ENCODE measurements around the gene MED27.

DNA sequence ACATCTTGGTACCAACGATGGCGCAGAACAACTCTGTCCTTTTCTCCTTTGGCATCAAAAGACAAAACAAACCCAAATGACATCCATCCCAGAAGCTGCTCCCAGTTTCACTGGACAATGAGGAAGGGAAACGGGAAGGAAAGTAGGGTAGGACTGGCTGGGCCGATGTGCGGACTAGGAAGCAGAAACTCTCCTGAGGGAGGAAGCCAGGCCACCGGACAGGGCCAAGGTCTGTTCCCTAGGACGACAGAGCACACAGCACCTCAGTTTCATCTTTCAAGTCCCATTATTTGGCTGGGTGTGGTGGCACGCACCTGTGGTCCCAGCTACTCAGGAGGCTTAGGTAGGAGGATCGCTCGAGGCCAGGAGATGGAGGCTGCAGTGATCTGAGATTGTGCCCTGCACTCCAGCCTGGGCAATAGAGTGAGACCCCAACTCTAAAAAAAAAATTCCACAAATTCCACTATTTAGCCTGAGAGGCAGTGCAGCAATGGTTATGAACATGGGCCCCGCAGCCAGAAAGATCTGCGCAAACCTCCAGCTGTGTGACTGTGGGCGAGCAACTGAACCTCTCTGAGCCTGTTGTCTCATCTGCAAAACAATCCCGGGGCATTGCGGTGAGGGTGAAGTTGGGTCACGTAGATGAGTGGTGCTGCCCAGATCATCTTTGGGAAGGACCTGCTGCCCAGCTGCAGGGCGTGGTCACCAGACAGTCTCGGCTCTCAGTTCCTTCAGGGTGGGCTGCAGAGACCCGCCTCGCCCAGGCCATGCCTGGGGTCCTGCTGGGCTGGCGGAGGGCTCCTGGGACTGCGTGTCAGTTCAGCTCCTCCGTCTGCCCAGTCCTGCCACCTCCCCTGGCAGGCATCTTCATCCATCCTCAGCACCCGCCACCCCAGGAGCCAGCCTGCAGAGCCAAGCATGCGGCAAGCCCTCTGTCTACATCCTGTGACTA is 238.6 kb downstream of the MED27 start:
- TF ChIP-seq, protein P1, sequence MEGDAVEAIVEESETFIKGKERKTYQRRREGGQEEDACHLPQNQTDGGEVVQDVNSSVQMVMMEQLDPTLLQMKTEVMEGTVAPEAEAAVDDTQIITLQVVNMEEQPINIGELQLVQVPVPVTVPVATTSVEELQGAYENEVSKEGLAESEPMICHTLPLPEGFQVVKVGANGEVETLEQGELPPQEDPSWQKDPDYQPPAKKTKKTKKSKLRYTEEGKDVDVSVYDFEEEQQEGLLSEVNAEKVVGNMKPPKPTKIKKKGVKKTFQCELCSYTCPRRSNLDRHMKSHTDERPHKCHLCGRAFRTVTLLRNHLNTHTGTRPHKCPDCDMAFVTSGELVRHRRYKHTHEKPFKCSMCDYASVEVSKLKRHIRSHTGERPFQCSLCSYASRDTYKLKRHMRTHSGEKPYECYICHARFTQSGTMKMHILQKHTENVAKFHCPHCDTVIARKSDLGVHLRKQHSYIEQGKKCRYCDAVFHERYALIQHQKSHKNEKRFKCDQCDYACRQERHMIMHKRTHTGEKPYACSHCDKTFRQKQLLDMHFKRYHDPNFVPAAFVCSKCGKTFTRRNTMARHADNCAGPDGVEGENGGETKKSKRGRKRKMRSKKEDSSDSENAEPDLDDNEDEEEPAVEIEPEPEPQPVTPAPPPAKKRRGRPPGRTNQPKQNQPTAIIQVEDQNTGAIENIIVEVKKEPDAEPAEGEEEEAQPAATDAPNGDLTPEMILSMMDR (IDR thresholded peaks at IDR 0.05; ENCODE audit: low read depth, low read length): no peak
- TF ChIP-seq POLR2A (IDR thresholded peaks at IDR 0.05; ENCODE audit: extremely low read depth, insufficient read length): no peak
- TF ChIP-seq, protein P2, sequence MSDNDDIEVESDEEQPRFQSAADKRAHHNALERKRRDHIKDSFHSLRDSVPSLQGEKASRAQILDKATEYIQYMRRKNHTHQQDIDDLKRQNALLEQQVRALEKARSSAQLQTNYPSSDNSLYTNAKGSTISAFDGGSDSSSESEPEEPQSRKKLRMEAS (IDR thresholded peaks at IDR 0.05; ENCODE audit: low read depth, low read length): no peak
